Activated naive CD8-positive, alpha-beta T cell treated with anti-CD3 and anti-CD28 coated beads for 36 hours (primary cell): ENCODE measurements around the gene POU6F2. TPM values are rescaled to one million over a fixed set of nuclear protein-coding genes. Genes with fewer than 3 reads are reported as not detected.

ENCODE experiments used
- DNase-seq: peaks from one replicate; pipeline ENCODE4 v3.0.0; 2021
- H3K27ac Mint-ChIP-seq: one replicate; pipeline ENCODE4 v1.8.0; 2022; ENCODE audit warnings: mild to moderate bottlenecking, moderate library complexity, mixed read lengths
- H3K27me3 Mint-ChIP-seq: one replicate; pipeline ENCODE4 v1.8.0; 2022; ENCODE audit warnings: mild to moderate bottlenecking, mixed read lengths
- H3K36me3 Mint-ChIP-seq: one replicate; pipeline ENCODE4 v1.8.0; 2021; ENCODE audit warnings: mild to moderate bottlenecking, mixed read lengths
- H3K4me1 Mint-ChIP-seq: one replicate; pipeline ENCODE4 v1.8.0; 2021; ENCODE audit warnings: mixed read lengths
- H3K4me3 Mint-ChIP-seq: one replicate; pipeline ENCODE4 v1.8.0; 2022; ENCODE audit warnings: mild to moderate bottlenecking, moderate library complexity, mixed read lengths
- H3K9me3 Mint-ChIP-seq: one replicate; pipeline ENCODE4 v1.8.0; 2022; ENCODE audit warnings: mixed read lengths
- total RNA-seq, 2 experiments: library from RNA; stranded (reverse); gene quantifications; one replicate each; pipeline ENCODE4 v1.2.3, GENCODE V29; 2021

The POU6F2 gene
- total RNA-seq, 2 experiments from 2014 or later, result not detected

- no peaks in the 10 kb centered on the region for H3K4me1 Mint-ChIP-seq
- no peak overlapping the region for H3K4me3 Mint-ChIP-seq
- H3K27me3 Mint-ChIP-seq, result peaks cover 18% of the 10 kb centered on the region
- DNase-seq, result no peak
- no peaks in the 10 kb centered on the region for H3K36me3 Mint-ChIP-seq
- no peaks in the 10 kb centered on the region for H3K9me3 Mint-ChIP-seq
- H3K27ac Mint-ChIP-seq, result no peak overlapping the region
These were observed 401.7 kb downstream of the POU6F2 start for GRCh38 chr7:39379416-39379815.

GRCh38 chr7:39383136-39383535 lies 405.4 kb downstream of the POU6F2 start:
- Mint-ChIP-seq H3K4me1 (no peaks in the 10 kb centered on the region), H3K27me3 (peaks cover 11% of the 10 kb centered on the region), H3K36me3 (no peaks in the 10 kb centered on the region), H3K9me3 (no peaks in the 10 kb centered on the region), H3K4me3 (no peak overlapping the region), H3K27ac (no peak overlapping the region)
- DNase-seq, result no peak

DNA sequence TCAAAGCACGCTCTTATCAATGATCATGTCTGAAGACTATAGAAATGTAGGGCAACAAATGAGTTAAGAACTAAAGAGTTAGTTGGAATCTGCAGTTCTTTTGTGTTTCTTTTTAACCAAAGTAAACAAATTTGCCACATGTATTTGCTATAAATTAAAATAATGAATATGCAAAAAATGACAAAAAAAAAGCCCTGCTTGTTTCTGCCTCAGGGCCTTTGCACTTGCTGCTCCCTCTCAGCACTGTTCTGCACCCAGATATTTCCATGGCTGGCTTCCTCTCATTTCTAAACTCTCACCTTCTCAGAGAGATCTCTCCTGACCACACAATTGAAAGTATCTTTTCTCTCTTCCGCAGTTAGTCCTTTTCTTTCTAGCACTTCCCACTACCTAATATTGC lies 406.7 kb downstream of the POU6F2 start:
- no peaks in the 10 kb centered on the region for H3K4me1 Mint-ChIP-seq
- H3K9me3 Mint-ChIP-seq, result no peaks in the 10 kb centered on the region
- H3K4me3 Mint-ChIP-seq, result no peak overlapping the region
- H3K27ac Mint-ChIP-seq, result no peak overlapping the region
- no peaks in the 10 kb centered on the region for H3K36me3 Mint-ChIP-seq
- no peak for DNase-seq
- peaks cover 15% of the 10 kb centered on the region for H3K27me3 Mint-ChIP-seq

- DNase-seq, result no peak
- peaks cover 19% of the 10 kb centered on the region for H3K27me3 Mint-ChIP-seq
- no peak overlapping the region for H3K4me3 Mint-ChIP-seq
- H3K36me3 Mint-ChIP-seq, result no peaks in the 10 kb centered on the region
- H3K9me3 Mint-ChIP-seq, result no peaks in the 10 kb centered on the region
- H3K27ac Mint-ChIP-seq, result no peak overlapping the region
- no peaks in the 10 kb centered on the region for H3K4me1 Mint-ChIP-seq
These were observed 409.0 kb downstream of the POU6F2 start for GRCh38 chr7:39386718-39387117.

DNA sequence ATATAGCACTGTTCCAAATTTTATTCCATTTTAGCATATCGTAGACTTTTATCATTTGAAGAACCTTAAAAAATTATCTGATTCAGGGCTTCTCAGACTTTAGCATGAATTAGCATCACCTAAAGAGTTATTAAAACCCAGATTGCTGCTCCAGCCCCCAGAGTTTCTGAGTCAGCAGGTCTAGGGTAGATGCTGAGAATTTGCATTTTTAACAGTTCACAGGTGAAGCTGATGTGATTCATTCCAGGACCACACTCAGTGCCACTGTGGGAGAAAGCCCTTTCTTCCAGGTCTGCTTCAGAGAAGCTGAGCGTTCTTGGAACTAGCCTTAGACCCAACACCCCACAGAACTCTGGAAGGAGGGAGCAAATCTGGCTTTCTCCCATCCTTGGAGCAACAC lies 414.4 kb downstream of the POU6F2 start:
- H3K27ac Mint-ChIP-seq, result no peak overlapping the region
- H3K4me1 Mint-ChIP-seq, result no peaks in the 10 kb centered on the region
- no peak for DNase-seq
- H3K36me3 Mint-ChIP-seq, result no peaks in the 10 kb centered on the region
- H3K4me3 Mint-ChIP-seq, result no peak overlapping the region
- no peaks in the 10 kb centered on the region for H3K9me3 Mint-ChIP-seq
- peaks cover 31% of the 10 kb centered on the region for H3K27me3 Mint-ChIP-seq

DNA sequence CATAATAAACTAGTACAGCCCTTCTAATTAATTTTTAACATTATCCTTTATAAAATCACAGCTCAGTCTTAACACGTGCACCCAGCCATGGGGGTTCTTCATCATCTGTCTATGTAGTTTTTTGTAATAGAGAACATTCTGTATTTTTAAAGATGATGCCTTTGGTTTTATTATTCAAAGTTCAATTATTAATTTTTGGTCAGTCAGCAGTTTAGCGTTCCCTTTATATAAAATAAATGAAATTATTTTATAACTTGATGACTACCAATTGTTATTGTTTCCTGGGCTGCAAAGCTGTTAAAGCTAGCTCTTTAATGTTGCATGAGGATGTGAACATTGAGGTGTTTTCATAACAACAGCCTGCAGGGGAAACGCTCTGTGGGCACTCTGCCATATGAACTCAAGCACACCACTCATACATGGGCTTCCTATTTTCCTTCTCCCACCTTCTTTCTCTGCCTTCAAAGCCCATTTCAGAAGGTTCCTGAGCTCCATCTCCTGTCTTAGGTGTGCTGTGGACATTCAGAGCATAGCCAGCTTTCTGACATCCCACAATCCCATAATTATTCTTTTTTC lies 416.5 kb downstream of the POU6F2 start:
- Mint-ChIP-seq H3K27ac (no peak overlapping the region), H3K27me3 (peaks cover 31% of the 10 kb centered on the region), H3K4me1 (no peaks in the 10 kb centered on the region)

DNA sequence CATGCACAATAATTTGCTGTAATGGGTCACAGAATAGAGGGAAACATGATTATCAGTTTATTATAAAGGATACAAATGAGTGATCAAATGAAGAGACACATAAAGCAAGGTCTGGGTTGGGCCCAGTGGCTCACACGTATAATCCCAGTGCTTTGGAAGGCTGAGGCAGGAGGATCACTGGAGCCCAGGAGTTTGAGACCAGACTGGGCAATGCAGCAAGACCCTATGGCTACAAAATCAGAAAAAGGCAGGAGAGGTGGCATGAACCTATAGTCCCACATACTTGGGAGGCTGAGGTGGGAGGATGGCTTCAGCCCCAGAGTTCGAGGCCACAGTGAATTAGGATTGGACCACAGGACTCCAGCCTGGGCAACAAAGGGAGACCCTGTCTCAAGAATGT lies 421.7 kb downstream of the POU6F2 start:
- Mint-ChIP-seq H3K4me1 (no peaks in the 10 kb centered on the region), H3K27me3 (peaks cover 22% of the 10 kb centered on the region), H3K27ac (no peak overlapping the region), H3K9me3 (no peaks in the 10 kb centered on the region), H3K4me3 (no peak overlapping the region), H3K36me3 (no peaks in the 10 kb centered on the region)
- no peak for DNase-seq

More for the DNA sequence above, 416.5 kb downstream of the POU6F2 start:
- DNase-seq, result no peak
- H3K36me3 Mint-ChIP-seq, result no peaks in the 10 kb centered on the region
- H3K9me3 Mint-ChIP-seq, result no peaks in the 10 kb centered on the region
- H3K4me3 Mint-ChIP-seq, result no peak overlapping the region

GRCh38 chr7:39399986-39400385 lies 422.3 kb downstream of the POU6F2 start:
- Mint-ChIP-seq H3K36me3 (no peaks in the 10 kb centered on the region), H3K9me3 (no peaks in the 10 kb centered on the region), H3K4me3 (no peak overlapping the region), H3K27ac (no peak overlapping the region), H3K4me1 (no peaks in the 10 kb centered on the region), H3K27me3 (peaks cover 18% of the 10 kb centered on the region)
- no peak for DNase-seq

DNA sequence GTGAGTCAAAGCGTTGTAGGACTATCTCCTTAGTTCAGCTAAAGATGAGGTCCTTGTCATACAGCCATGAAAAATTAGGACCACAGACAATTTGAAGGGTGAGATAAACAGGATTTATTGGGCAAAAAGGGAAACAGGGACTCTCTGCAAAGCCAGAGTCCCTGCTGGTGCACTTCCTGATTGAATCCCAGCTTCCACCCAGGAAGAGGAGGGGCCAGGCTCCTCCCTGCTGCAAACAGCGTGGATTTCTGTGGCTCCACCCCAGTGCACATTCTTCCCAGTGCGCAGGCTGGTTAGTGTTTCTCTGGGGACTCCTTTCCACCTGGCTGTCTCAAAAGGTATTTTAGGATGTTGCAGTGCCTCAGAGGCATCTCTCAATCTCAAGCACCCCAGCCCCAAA lies 423.1 kb downstream of the POU6F2 start:
- Mint-ChIP-seq H3K4me1 (no peaks in the 10 kb centered on the region), H3K9me3 (no peaks in the 10 kb centered on the region), H3K4me3 (no peak overlapping the region), H3K27ac (no peak overlapping the region), H3K27me3 (peaks cover 17% of the 10 kb centered on the region), H3K36me3 (no peaks in the 10 kb centered on the region)
- no peak for DNase-seq

GRCh38 chr7:39402034-39402433 lies 424.3 kb downstream of the POU6F2 start:
- no peak overlapping the region for H3K4me3 Mint-ChIP-seq
- no peak overlapping the region for H3K27ac Mint-ChIP-seq
- peaks cover 18% of the 10 kb centered on the region for H3K27me3 Mint-ChIP-seq
- no peak for DNase-seq
- H3K9me3 Mint-ChIP-seq, result no peaks in the 10 kb centered on the region
- no peaks in the 10 kb centered on the region for H3K36me3 Mint-ChIP-seq
- H3K4me1 Mint-ChIP-seq, result no peaks in the 10 kb centered on the region

GRCh38 chr7:39404907-39405306 lies 427.2 kb downstream of the POU6F2 start:
- Mint-ChIP-seq H3K9me3 (no peaks in the 10 kb centered on the region), H3K4me1 (no peaks in the 10 kb centered on the region), H3K27me3 (peaks cover 10% of the 10 kb centered on the region), H3K4me3 (no peak overlapping the region), H3K36me3 (no peaks in the 10 kb centered on the region), H3K27ac (no peak overlapping the region)
- DNase-seq, result no peak

- H3K27ac Mint-ChIP-seq, result no peak overlapping the region
- DNase-seq, result no peak
- no peaks in the 10 kb centered on the region for H3K36me3 Mint-ChIP-seq
- H3K9me3 Mint-ChIP-seq, result no peaks in the 10 kb centered on the region
- no peak overlapping the region for H3K4me3 Mint-ChIP-seq
- peaks cover 14% of the 10 kb centered on the region for H3K27me3 Mint-ChIP-seq
- H3K4me1 Mint-ChIP-seq, result no peaks in the 10 kb centered on the region
These were observed 427.9 kb downstream of the POU6F2 start for GRCh38 chr7:39405581-39405980.

DNA sequence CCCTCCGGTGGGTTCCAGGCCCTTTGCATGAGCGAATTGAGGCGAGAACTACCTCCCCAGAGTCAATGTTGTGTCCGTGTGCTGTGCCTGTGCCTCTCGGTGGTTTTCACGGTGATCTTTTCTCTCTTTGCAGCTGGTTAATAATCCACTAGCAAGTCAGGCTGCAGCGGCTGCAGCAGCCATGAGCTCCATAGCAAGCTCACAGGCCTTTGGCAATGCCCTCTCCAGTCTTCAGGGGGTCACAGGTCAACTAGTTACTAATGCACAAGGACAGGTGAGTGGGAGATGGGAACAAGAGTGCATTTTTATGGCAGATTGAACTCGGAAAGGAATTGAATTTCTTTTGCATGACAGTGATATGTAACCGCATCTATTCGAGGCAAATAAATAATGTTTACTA lies 428.8 kb downstream of the POU6F2 start:
- no peak for DNase-seq
- Mint-ChIP-seq H3K4me1 (no peaks in the 10 kb centered on the region), H3K36me3 (no peaks in the 10 kb centered on the region), H3K27ac (no peak overlapping the region), H3K27me3 (peaks cover 20% of the 10 kb centered on the region), H3K9me3 (no peaks in the 10 kb centered on the region), H3K4me3 (no peak overlapping the region)

- H3K27ac Mint-ChIP-seq, result no peak overlapping the region
- DNase-seq, result no peak
- no peaks in the 10 kb centered on the region for H3K9me3 Mint-ChIP-seq
- H3K27me3 Mint-ChIP-seq, result peaks cover 20% of the 10 kb centered on the region
- H3K36me3 Mint-ChIP-seq, result no peaks in the 10 kb centered on the region
- no peak overlapping the region for H3K4me3 Mint-ChIP-seq
- no peaks in the 10 kb centered on the region for H3K4me1 Mint-ChIP-seq
These were observed 429.4 kb downstream of the POU6F2 start for GRCh38 chr7:39407137-39407536.

DNA sequence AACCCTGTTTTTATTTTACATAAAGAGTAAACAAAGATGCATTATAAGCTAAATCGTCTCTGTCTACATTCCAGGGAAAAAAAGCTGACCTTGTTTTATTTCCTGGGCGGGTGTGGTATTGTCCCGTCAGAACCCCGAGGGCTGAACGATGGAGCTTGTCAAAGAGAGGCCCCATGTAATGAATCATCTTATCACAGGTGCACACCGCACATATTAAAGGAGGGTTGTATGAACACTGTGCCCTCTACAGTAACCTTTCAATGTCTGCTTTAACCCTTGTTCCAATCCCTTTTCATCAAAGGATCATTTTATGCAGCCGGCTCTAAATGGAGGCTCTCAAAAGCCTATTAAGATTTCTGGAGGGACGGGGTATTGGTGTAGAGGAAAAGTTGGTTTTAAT lies 430.0 kb downstream of the POU6F2 start:
- Mint-ChIP-seq H3K9me3 (no peaks in the 10 kb centered on the region), H3K36me3 (no peaks in the 10 kb centered on the region), H3K4me1 (no peaks in the 10 kb centered on the region), H3K27me3 (peaks cover 20% of the 10 kb centered on the region), H3K27ac (no peak overlapping the region), H3K4me3 (no peak overlapping the region)
- no peak for DNase-seq

DNA sequence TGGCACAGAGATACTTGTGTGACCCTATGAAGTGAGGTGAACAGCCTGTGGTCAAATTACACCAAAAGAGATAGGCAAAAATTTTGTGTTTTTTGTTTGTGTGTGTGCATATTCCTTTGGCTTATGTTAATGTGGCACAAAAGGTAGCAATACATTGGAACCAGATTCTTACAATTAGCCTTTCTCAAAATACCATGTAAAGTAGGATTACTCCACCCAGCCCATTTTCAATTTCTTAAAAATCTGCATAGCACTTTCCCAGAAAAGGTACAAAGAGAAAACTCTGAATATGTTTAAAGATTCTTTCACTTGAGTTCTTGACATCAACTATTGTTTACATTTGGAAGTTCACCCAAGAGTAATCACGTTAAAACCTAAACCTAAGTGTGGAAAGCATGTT lies 431.2 kb downstream of the POU6F2 start:
- H3K27ac Mint-ChIP-seq, result no peak overlapping the region
- peaks cover 19% of the 10 kb centered on the region for H3K27me3 Mint-ChIP-seq
- no peaks in the 10 kb centered on the region for H3K36me3 Mint-ChIP-seq
- H3K9me3 Mint-ChIP-seq, result no peaks in the 10 kb centered on the region
- H3K4me3 Mint-ChIP-seq, result no peak overlapping the region
- peaks cover under 1% of the 10 kb centered on the region for H3K4me1 Mint-ChIP-seq
- DNase-seq, result no peak

- Mint-ChIP-seq H3K9me3 (no peaks in the 10 kb centered on the region), H3K27me3 (peaks cover 32% of the 10 kb centered on the region), H3K4me3 (no peak overlapping the region), H3K36me3 (no peaks in the 10 kb centered on the region), H3K4me1 (peaks cover 4% of the 10 kb centered on the region), H3K27ac (no peak overlapping the region)
- no peak for DNase-seq
These were observed 432.9 kb downstream of the POU6F2 start for GRCh38 chr7:39410582-39410981.
